Measurements from ENCODE around the gene NT5C3B.
"Not testable (repeated sequence)": the region's sequence is repeated elsewhere in the genome, so short reads cannot be mapped to it uniquely, and the experiment has no call there.

The NT5C3B gene

GRCh38 chr17:41840781-41841180 is 4.7 kb upstream of the NT5C3B start:
- in situ Hi-C loops (cut with HindIII; ENCODE audit: low sequenced_read_pairs), result not testable (repeated sequence)

DNA sequence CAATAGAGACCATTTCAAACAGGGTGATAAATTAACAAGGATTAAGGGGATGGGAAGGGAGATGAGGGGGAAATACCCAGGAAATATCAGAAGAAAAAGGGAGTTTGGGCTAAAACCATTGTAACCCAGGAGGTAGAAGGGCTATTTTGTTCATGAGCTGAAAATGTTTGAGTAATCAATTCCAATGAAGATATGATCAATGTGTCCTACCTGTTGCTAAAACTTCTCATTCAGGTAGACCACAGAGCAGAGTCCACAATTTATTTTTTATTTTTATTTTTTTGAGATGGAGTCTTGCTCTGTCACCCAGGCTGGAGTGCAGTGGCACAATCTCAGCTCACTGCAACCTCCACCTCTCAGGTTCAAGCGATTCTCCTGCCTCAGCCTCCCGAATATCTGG is 3.4 kb upstream of the NT5C3B start:
- in situ Hi-C loops (cut with HindIII; ENCODE audit: low sequenced_read_pairs), result not testable (repeated sequence)

DNA sequence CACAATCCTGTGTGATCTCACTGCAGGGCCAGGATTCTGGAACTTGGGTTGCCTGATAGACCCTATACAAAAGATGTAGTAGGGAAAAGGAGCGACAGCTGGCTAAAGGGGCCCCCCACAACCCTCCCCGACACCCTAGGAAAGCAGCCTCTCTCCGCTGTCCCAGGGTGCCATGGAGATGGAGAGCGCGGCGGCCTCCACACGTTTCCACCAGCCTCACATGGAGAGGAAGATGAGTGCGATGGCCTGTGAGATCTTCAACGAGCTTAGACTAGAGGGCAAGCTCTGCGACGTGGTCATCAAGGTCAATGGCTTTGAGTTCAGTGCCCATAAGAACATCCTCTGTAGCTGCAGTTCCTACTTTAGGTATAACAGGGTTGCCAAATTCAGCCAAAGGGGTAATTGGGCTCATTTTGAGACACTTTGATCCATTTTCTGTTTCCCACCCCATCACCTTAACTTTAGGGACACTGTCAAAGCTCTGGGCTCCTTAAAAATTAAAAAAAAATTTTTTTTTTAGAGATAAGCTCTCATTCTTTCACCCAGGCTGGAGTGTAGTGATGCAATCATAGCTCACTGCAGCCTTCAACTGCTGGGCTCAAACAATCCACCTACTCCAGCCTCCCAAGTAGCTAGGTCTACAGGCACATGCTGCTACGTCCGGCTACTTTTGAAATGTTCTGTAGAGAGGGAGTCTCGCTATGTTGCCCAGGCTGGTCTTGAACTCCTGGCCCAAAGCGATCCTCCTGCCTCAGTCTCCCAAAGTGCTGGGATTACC is 1.9 kb upstream of the NT5C3B start, which contains the start of gene KLHL10:
TSS of gene KLHL10 (plus strand) at position 65 of the 778 bp plus-strand sequence. CDS start at position 173, 108 bp downstream.
- in situ Hi-C loops (cut with HindIII; ENCODE audit: low sequenced_read_pairs), result no loop called here

- in situ Hi-C loops (cut with HindIII; ENCODE audit: low sequenced_read_pairs), result no loop called here
These were observed 641 bp upstream of the NT5C3B start for GRCh38 chr17:41836550-41837196.

DNA sequence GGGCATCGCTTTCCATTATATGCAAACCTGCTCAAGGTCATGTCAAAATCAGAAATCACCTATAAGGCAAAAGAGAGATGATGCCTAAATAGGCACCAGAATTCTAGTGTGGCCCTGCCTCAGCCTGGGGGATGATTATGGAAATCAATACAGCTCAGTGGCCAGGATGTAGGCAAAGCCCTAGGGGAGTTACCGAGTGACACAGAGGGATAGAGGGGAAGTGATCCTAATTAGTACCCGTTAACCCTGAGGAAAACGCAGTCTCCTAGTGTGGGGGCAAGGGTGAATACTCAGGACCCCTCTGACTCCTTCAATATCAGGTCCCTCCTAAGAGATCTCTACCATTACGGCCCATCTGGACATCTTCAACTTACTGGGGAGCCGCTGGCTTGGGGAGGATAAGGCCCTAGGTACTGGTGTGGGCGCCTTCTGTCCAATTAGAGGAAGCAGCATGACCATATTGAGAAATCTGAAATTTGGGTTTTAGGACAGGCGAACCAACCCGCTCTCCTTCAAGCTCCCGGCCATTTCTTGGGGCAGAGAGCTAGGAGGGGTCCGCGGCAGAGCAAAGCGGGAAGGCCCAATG is 725 bp downstream of the NT5C3B start:
- in situ Hi-C loops (cut with HindIII; ENCODE audit: low sequenced_read_pairs), result no loop called here

- in situ Hi-C loops (cut with HindIII; ENCODE audit: low sequenced_read_pairs), result not testable (repeated sequence)
These were observed 6.1 kb downstream of the NT5C3B start for GRCh38 chr17:41829961-41830360.

GRCh38 chr17:41825175-41825845 is 10.7 kb downstream of the NT5C3B start:
- in situ Hi-C loops (cut with HindIII; ENCODE audit: low sequenced_read_pairs), result no loop called here

DNA sequence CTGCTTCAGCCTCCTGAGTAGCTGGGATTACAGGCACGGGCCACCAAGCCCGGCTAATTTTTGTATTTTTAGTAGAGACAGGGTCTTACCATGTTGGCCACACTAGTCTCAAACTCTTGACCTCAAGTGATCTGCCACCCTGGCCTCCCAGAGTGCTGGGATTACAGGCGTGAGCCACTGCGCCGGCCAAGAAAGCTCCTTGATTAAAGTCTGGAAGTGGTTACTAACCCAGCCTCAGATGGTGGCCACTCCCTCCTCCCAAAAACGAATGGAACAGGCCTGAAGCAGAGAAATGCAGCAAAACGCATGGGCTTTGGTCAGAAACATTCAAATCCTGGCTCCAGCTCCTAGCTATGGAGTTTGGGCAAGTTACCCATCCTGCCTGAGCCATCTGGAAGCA is 11.9 kb downstream of the NT5C3B start:
- in situ Hi-C loops (cut with HindIII; ENCODE audit: low sequenced_read_pairs), result no loop called here

- in situ Hi-C loops (cut with HindIII; ENCODE audit: low sequenced_read_pairs), result no loop called here
These were observed 12.5 kb downstream of the NT5C3B start for GRCh38 chr17:41823580-41823979.

- in situ Hi-C loops (cut with HindIII; ENCODE audit: low sequenced_read_pairs), result no loop called here
These were observed 12.9 kb downstream of the NT5C3B start for GRCh38 chr17:41823141-41823524.

DNA sequence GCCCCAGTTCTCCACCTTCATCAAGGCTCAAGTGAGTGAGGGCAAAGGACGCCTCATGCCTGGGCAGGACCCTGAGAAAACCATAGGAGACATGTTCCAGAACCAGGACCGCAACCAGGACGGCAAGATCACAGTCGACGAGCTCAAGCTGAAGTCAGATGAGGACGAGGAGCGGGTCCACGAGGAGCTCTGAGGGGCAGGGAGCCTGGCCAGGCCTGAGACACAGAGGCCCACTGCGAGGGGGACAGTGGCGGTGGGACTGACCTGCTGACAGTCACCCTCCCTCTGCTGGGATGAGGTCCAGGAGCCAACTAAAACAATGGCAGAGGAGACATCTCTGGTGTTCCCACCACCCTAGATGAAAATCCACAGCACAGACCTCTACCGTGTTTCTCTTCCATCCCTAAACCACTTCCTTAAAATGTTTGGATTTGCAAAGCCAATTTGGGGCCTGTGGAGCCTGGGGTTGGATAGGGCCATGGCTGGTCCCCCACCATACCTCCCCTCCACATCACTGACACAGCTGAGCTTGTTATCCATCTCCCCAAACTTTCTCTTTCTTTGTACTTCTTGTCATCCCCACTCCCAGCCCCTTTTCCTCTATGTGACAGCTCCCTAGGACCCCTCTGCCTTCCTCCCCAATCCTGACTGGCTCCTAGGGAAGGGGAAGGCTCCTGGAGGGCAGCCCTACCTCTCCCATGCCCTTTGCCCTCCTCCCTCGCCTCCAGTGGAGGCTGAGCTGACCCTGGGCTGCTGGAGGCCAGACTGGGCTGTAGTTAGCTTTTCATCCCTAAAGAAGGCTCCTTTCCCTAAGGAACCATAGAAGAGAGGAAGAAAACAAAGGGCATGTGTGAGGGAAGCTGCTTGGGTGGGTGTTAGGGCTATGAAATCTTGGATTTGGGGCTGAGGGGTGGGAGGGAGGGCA is 13.6 kb downstream of the NT5C3B start:
- in situ Hi-C loops (cut with HindIII; ENCODE audit: low sequenced_read_pairs), result no loop called here

- in situ Hi-C loops (cut with HindIII; ENCODE audit: low sequenced_read_pairs), result no loop called here
These were observed 14.3 kb downstream of the NT5C3B start for GRCh38 chr17:41821776-41822175.

DNA sequence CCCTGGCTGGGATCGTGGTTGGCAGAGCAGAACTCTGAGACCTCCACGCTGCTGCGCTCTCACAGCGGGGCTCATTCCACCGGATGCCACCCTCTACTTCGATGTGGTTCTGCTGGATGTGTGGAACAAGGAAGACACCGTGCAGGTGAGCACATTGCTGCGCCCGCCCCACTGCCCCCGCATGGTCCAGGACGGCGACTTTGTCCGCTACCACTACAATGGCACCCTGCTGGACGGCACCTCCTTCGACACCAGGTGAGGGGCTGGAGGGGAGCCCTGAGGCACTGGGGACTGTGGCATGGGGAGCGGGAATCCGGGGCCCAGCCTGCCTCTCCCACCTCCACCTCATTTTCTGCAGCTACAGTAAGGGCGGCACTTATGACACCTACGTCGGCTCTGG is 18.0 kb downstream of the NT5C3B start:
- in situ Hi-C loops (cut with HindIII; ENCODE audit: low sequenced_read_pairs), result no loop called here

- in situ Hi-C loops (cut with HindIII; ENCODE audit: low sequenced_read_pairs), result no loop called here
These were observed 19.3 kb downstream of the NT5C3B start for GRCh38 chr17:41816637-41817320.

DNA sequence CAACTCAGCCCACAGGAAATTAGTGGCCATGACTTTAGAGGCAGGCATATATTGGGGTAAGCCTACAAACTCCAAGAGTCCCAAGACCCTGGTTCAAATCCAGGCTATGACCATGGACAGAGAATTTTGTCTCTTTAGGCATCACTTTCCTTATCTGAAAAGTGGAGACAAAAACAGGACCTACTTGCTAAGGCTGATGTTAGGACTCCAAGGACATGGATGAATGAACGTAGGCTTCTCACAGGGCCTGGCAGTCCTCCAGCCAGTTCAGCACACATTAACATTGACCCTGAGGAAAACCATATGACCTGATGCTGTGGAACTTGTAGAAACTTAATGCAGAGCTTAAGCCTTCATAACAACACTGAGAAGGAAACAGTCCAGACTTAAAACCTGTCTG is 21.8 kb downstream of the NT5C3B start:
- in situ Hi-C loops (cut with HindIII; ENCODE audit: low sequenced_read_pairs), result no loop called here

DNA sequence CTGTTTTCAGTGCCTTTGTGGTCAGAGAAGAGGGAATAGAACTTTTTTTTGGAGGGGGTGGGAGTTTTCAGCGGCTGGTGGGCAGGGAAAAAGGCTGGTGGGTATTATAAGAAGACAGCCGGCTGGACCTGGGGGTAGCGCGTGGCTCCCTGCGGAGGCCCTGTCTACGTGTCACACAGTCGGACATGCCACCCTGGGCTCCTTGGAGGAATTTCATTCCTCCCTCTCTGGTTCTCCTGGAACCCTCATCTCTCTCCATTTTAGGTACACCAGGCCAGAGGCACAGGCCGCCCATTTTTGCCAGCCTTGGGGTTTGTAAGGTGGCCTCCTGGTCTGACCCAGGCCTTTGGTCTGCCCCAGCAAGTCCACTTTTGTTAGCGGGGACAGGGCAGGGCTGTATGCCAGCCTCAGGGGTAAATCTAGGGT is 22.3 kb downstream of the NT5C3B start:
- in situ Hi-C loops (cut with HindIII; ENCODE audit: low sequenced_read_pairs), result no loop called here

DNA sequence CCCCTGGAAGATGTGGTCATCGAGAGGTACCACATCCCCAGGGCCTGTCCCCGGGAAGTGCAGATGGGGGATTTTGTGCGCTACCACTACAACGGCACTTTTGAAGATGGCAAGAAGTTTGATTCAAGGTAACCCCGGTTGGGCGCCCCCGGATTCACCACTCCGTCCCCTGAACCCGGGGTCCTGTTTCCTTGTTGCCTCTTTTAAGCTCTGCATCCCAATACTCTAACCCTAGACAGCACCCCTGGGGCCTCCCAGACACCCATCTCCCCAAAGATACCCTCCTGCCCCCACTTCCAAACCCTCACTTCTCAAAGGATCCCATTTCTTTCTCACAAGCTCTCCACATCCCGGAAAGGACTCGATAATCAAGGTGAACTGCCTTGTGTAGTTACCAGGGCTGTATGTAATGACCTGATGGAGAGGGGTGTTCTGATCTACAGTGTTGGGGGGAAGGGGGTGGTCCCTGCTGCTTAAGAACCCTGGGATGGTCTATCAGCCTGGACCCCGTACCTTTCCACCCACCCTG is 22.8 kb downstream of the NT5C3B start:
- in situ Hi-C loops (cut with HindIII; ENCODE audit: low sequenced_read_pairs), result no loop called here

DNA sequence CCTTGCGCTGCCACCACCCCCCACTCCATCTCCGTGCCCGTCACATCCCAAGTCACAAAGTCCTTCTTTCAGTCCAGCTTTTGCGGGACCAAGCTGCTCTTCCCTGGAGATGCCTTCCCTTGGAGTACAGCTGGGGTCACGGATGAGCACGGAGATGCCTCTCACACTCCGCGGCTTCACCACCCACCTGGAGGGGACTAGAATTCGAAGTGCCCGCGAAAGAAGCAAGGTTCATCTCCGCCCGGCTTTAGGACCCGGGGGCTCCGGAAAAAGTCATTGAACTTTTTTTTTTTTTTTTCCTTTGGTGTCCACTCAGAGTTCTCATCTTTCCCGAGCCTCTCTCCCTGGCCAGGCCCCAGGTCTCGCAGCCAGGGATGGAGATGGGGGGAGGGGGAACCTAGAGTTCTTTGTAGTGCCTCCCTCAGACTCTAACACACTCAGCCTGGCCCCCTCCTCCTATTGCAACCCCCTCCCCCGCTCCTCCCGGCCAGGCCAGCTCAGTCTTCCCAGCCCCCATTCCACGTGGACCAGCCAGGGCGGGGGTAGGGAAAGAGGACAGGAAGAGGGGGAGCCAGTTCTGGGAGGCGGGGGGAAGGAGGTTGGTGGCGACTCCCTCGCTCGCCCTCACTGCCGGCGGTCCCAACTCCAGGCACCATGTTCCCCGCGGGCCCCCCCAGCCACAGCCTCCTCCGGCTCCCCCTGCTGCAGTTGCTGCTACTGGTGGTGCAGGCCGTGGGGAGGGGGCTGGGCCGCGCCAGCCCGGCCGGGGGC is 23.5 kb downstream of the NT5C3B start, which contains the start of gene FKBP10:
TSS of gene FKBP10 (plus strand) at position 624 of the 771 bp plus-strand sequence. CDS start at position 655, 31 bp downstream.
- in situ Hi-C loops (cut with HindIII; ENCODE audit: low sequenced_read_pairs), result no loop called here

Data from DLD1 (cell line).